ENCODE measurements around the gene FOXG1. TPM values are rescaled to one million over a fixed set of nuclear protein-coding genes. Genes with fewer than 3 reads are reported as not detected.

FOXG1 gene
- total RNA-seq, 2 experiments from 2014 or later = not detected

DNA sequence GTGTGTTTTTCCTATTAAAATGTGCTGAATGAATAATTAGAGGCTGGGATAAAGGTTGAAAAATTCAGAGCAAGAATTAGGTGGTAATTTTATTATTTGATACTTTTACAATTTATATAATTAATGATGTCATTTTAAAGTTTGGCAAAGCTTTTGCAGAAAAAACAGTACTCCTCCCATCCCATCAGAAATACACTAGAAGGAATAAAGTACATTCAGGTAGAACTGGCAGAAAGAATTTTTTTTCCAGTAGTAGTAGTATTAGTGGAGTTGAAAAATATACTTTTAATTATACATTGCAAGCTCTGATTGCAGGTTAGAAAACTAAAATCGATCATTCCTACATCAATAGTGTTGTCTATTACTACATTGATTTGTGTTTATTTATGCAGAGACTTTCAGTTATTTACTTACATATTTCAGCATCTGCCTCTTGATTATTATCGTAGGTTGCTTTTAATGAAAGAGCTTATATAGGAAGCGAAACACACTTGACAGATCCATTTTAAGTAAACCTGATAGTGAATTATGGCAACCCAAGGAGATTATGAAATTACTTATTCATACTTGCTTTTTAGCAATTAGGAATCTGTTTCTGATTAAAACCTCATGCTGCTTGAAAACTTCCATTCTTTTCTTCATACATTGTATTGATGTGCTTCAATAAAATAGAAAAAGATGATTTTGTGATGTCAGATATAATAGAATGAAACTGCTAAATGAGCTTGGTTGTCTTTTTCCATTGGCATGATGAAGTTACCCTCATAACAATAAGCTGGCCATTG lies 10.1 kb downstream of the FOXG1 start:
- H3K27me3 Mint-ChIP-seq = peaks cover 67% of the 10 kb centered on the region
- no peak for ATAC-seq
- no peak for DNase-seq
- no peak for TF ChIP-seq CTCF (IDR thresholded peaks at IDR 0.05)
- H3K4me1 Mint-ChIP-seq (ENCODE audit: low read depth) = no peaks in the 10 kb centered on the region
- H3K9me3 Mint-ChIP-seq = peaks cover 7% of the 10 kb centered on the region
- ChIA-PET CTCF (no interaction called here), POLR2A (no interaction called here)
- H3K4me3 Mint-ChIP-seq = no peak overlapping the region
- H3K27ac Mint-ChIP-seq = no peak overlapping the region
- peaks cover 7% of the 10 kb centered on the region for H3K36me3 Mint-ChIP-seq (ENCODE audit: low read depth)
- intact Hi-C loops (cut with micrococcal nuclease) = no loop called here

GRCh38 chr14:28777471-28778137 lies 11.0 kb downstream of the FOXG1 start:
- CTCF ChIA-PET = no interaction called here
- peaks cover 7% of the 10 kb centered on the region for H3K9me3 Mint-ChIP-seq
- peaks cover 66% of the 10 kb centered on the region for H3K27me3 Mint-ChIP-seq
- POLR2A ChIA-PET = no interaction called here
- peaks cover 7% of the 10 kb centered on the region for H3K36me3 Mint-ChIP-seq (ENCODE audit: low read depth)
- H3K4me1 Mint-ChIP-seq (ENCODE audit: low read depth) = no peaks in the 10 kb centered on the region
- no peak overlapping the region for H3K27ac Mint-ChIP-seq
- ATAC-seq = no peak
- no peak for DNase-seq
- intact Hi-C loops (cut with micrococcal nuclease) = no loop called here
- TF ChIP-seq CTCF (IDR thresholded peaks at IDR 0.05) = no peak
- no peak overlapping the region for H3K4me3 Mint-ChIP-seq

DNA sequence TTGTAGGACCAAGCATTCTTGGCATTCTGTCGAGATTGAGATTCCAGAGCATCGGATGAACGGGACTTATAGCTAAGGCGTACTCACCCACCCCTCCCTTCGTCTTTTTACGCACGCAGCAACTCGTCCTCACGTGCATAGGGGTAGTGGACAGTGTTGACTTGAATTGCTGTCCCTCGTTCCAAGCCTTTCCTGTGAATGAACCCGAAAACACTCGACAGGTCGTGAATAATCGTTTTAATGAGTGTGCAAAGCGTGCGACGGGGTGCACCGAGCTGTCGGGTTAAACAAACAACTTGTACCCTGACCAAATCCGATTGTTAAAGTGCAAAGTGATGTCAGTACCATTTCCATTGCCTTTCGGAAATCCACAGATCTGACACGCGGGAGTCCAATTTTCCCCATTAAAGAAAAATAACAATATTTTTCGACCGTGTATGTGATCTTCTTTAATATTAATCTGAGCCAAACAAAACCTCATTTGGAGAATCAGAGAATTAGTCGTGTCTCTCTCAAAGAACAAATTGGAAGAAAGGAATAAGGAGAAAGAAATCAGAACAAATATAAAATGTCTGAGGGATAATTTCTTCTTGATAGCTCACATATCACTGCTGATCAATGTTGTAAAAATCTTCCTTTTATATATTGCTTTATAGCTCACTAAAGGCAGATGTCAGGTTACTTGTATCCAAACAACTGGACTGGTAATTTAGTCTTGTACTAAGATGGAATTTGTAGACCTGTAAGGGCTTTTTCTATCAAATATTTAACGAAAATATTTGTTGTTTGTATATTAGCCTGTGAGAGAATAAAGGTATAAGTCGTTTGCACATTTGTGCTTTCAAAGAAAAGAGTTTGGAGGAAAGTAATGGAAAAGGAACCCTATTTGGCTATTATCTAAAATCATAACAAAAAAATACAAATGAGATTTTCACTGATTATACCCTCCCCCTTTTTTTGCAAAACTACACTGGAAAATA lies 11.8 kb downstream of the FOXG1 start:
- H3K27me3 Mint-ChIP-seq = peaks cover 61% of the 10 kb centered on the region
- CTCF ChIA-PET = no interaction called here
- peaks cover 7% of the 10 kb centered on the region for H3K36me3 Mint-ChIP-seq (ENCODE audit: low read depth)
- DNase-seq = no peak
- H3K4me3 Mint-ChIP-seq = no peak overlapping the region
- peaks cover 5% of the 10 kb centered on the region for H3K9me3 Mint-ChIP-seq
- no peak overlapping the region for H3K27ac Mint-ChIP-seq
- TF ChIP-seq CTCF (IDR thresholded peaks at IDR 0.05) = no peak
- POLR2A ChIA-PET = no interaction called here
- no peak for ATAC-seq
- intact Hi-C loops (cut with micrococcal nuclease) = no loop called here
- no peaks in the 10 kb centered on the region for H3K4me1 Mint-ChIP-seq (ENCODE audit: low read depth)

DNA sequence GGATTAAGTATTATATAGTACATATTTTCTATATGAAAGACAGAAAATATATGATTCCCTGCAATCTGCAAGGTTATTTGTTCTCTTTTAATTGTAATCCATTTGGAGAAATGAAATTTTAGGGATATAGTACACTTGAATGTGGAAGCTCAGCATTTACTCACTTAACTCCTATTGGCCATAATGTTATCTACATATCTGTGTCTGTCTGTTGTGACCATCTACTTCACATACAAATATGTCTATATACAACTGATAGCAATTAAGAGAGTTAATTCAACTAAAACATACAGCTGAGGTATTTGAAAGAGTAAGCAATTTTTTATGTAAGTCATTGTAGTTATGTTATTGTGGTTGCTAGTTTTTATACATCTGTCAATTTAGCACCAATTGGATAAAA lies 12.9 kb downstream of the FOXG1 start:
- DNase-seq (no peak), ATAC-seq (no peak)
- no peak for TF ChIP-seq CTCF (IDR thresholded peaks at IDR 0.05)
- H3K27ac Mint-ChIP-seq = no peak overlapping the region
- no peaks in the 10 kb centered on the region for H3K4me1 Mint-ChIP-seq (ENCODE audit: low read depth)
- no peaks in the 10 kb centered on the region for H3K9me3 Mint-ChIP-seq
- no peak overlapping the region for H3K4me3 Mint-ChIP-seq
- H3K27me3 Mint-ChIP-seq = peaks cover 61% of the 10 kb centered on the region
- peaks cover 3% of the 10 kb centered on the region for H3K36me3 Mint-ChIP-seq (ENCODE audit: low read depth)
- ChIA-PET POLR2A (no interaction called here), CTCF (no interaction called here)
- intact Hi-C loops (cut with micrococcal nuclease) = no loop called here
